ENCODE results near the gene PLEKHG4.

The PLEKHG4 gene

GRCh38 chr16:67279296-67280089 lies at the start of gene PLEKHG4:
PLEKHG4 (plus strand) TSS chr16:67279532; CDS start chr16:67280045, 513 bp downstream.
- DNase-seq, result peak; percentile 83 to 86

GRCh38 chr16:67229906-67230808 lies 49.2 kb upstream of the PLEKHG4 start:
- DNase-seq, result no peak

- DNase-seq, result no peak
Observed at GRCh38 chr16:67230809-67231660, 48.3 kb upstream of the PLEKHG4 start.

GRCh38 chr16:67233596-67233995 lies 45.7 kb upstream of the PLEKHG4 start:
- DNase-seq, result no peak

GRCh38 chr16:67234180-67234597 lies 45.1 kb upstream of the PLEKHG4 start:
- DNase-seq, result no peak

- peak; percentile 46 to 56 for DNase-seq
Observed at GRCh38 chr16:67235816-67236562, 43.3 kb upstream of the PLEKHG4 start.

GRCh38 chr16:67236563-67237395 lies 42.6 kb upstream of the PLEKHG4 start:
- peak; percentile 86 to 87 for DNase-seq

- no peak for DNase-seq
Observed at GRCh38 chr16:67237396-67238277, 41.7 kb upstream of the PLEKHG4 start.

- DNase-seq, result no peak
Observed at GRCh38 chr16:67238278-67238575, 41.1 kb upstream of the PLEKHG4 start.

- no peak for DNase-seq
Observed at GRCh38 chr16:67238806-67239470, 40.4 kb upstream of the PLEKHG4 start.

GRCh38 chr16:67240506-67240905 lies 38.8 kb upstream of the PLEKHG4 start:
- no peak for DNase-seq

GRCh38 chr16:67241008-67241900 lies 38.1 kb upstream of the PLEKHG4 start:
- DNase-seq, result no peak

GRCh38 chr16:67242138-67242730 lies 37.1 kb upstream of the PLEKHG4 start:
- no peak for DNase-seq

- DNase-seq, result no peak
Observed at GRCh38 chr16:67243481-67243880, 35.9 kb upstream of the PLEKHG4 start.

- peak; percentile 79 to 87 for DNase-seq
Observed at GRCh38 chr16:67244387-67245185, 34.7 kb upstream of the PLEKHG4 start.

GRCh38 chr16:67245186-67245585 lies 34.1 kb upstream of the PLEKHG4 start:
- DNase-seq, result no peak

GRCh38 chr16:67245674-67246080 lies 33.7 kb upstream of the PLEKHG4 start:
- DNase-seq, result no peak
